HepG2 (cell line): Measurements from ENCODE around the gene ULBP1. TPM values are rescaled to one million over a fixed set of nuclear protein-coding genes. Genes with fewer than 3 reads are reported as not detected.

ENCODE experiments used
- AHDC1 ChIP-seq: sonication (generic); formaldehyde crosslinking; IDR thresholded peaks from 2 replicates; pipeline ENCODE4 v1.5.1; 2020; ENCODE audit warnings: mild to moderate bottlenecking, missing genetic modification reagents, borderline replicate concordance
- BORCS8-MEF2B ChIP-seq: sonication (generic); formaldehyde crosslinking; IDR thresholded peaks from 2 replicates; pipeline ENCODE4 v1.8.0; 2022; ENCODE audit warnings: mild to moderate bottlenecking, missing genetic modification reagents
- CREBL2 ChIP-seq: sonication (generic); formaldehyde crosslinking; IDR thresholded peaks from 2 replicates; pipeline ENCODE4 v1.8.1; 2023; ENCODE audit warnings: missing genetic modification reagents, mild to moderate bottlenecking, borderline replicate concordance
- DNMT3B ChIP-seq: conservative IDR thresholded peaks from 2 replicates; pipeline ENCODE4 v1.6.1; 2016; ENCODE audit warnings: missing biosample characterization, control low read depth
- IRF2 ChIP-seq: IDR thresholded peaks from 2 replicates; pipeline ENCODE4 v1.6.1; 2018; ENCODE audit warnings: missing genetic modification reagents, missing compliant biosample characterization
- KDM5B ChIP-seq: sonication (generic); formaldehyde crosslinking; IDR thresholded peaks from 2 replicates; pipeline ENCODE4 v1.4.0; 2020; ENCODE audit warnings: missing genetic modification reagents, mild to moderate bottlenecking, borderline replicate concordance
- MAFK ChIP-seq, 2 experiments: IDR thresholded peaks in 1 of 2; conservative IDR thresholded peaks in 1 of 2; 2 replicates each; pipeline ENCODE4 v1.6.1; 2011; ENCODE audit warnings: improper control_type of control experiment in 2 of 2, low read length in 2 of 2
- MEIS1 ChIP-seq: sonication (generic); formaldehyde crosslinking; IDR thresholded peaks from 2 replicates; pipeline ENCODE4 v1.9.0; 2021; ENCODE audit warnings: mild to moderate bottlenecking, missing genetic modification reagents, moderate library complexity, borderline replicate concordance
- MIER2 ChIP-seq: IDR thresholded peaks from 2 replicates; pipeline ENCODE4 v1.6.1; 2016; ENCODE audit warnings: missing biosample characterization, missing genetic modification reagents
- PBX2 ChIP-seq: IDR thresholded peaks from 2 replicates; pipeline ENCODE4 v1.6.1; 2016; ENCODE audit warnings: control low read depth
- PHF8 ChIP-seq: sonication (generic); formaldehyde crosslinking; IDR thresholded peaks from 2 replicates; pipeline ENCODE4 v1.5.0; 2020; ENCODE audit warnings: missing genetic modification reagents
- POGK ChIP-seq: sonication (generic); formaldehyde crosslinking; conservative IDR thresholded peaks from 2 replicates; pipeline ENCODE4 v1.8.0; 2022; ENCODE audit warnings: mild to moderate bottlenecking, moderate library complexity, missing genetic modification reagents
- RBM39 ChIP-seq: fragments of 200-400 bp; formaldehyde crosslinking; IDR thresholded peaks from one replicate; pipeline ENCODE4 v1.6.1; 2018; ENCODE audit warnings: antibody characterized with exemption, mild to moderate bottlenecking, low read depth, low read length; ENCODE audit not compliant: poor library complexity, severe bottlenecking
- RFXAP ChIP-seq: sonication (generic); formaldehyde crosslinking; IDR thresholded peaks from 2 replicates; pipeline ENCODE4 v1.4.0; 2020; ENCODE audit warnings: missing genetic modification reagents, borderline replicate concordance
- RXRB ChIP-seq: IDR thresholded peaks from 2 replicates; pipeline ENCODE4 v1.6.1; 2016; ENCODE audit warnings: borderline replicate concordance, missing genetic modification reagents, missing compliant biosample characterization
- SALL2 ChIP-seq: sonication (generic); formaldehyde crosslinking; IDR thresholded peaks from 2 replicates; pipeline ENCODE4 v1.8.1; 2023; ENCODE audit warnings: mild to moderate bottlenecking, missing genetic modification reagents, inconsistent platforms
- SP4 ChIP-seq: sonication (generic); formaldehyde crosslinking; IDR thresholded peaks from 2 replicates; pipeline ENCODE4 v1.8.1; 2023; ENCODE audit warnings: mild to moderate bottlenecking, missing genetic modification reagents
- SRSF1 ChIP-seq: fragments of 200-400 bp; formaldehyde crosslinking; optimal IDR thresholded peaks from 2 replicates; pipeline ENCODE3; 2017; ENCODE audit warnings: mild to moderate bottlenecking, low read depth, low read length, moderate library complexity
- SSRP1 ChIP-seq: IDR thresholded peaks from 2 replicates; pipeline ENCODE4 v1.6.1; 2016; ENCODE audit warnings: control low read depth
- ZNF3 ChIP-seq: IDR thresholded peaks from 2 replicates; pipeline ENCODE4 v1.7.0; 2017; ENCODE audit warnings: inconsistent platforms
- ZNF747 ChIP-seq: sonication (generic); formaldehyde crosslinking; IDR thresholded peaks from 2 replicates; pipeline ENCODE4 v1.8.1; 2023; ENCODE audit warnings: missing genetic modification reagents, mild to moderate bottlenecking, borderline replicate concordance
- polyA plus RNA-seq, 8 experiments: library from polyadenylated mRNA; depleted of rRNA in 3 of 8; stranded (reverse) in 7 of 8; unstranded in 1 of 8; fragments of >200 nt; fragmentation: Illumina TruSeq in 4 of 8; extraction: Trizol in 4 of 8; gene quantifications; 2 replicates each; pipeline versions ENCODE4 v1.2.1 to v1.2.3, GENCODE V29; 2011 to 2016; ENCODE audit warnings: low read depth in 4 of 8, missing spikeins in 1 of 8, mixed read lengths in 1 of 8; ENCODE audit not compliant: insufficient read depth in 1 of 8
- total RNA-seq, 5 experiments: library from RNA; depleted of rRNA; stranded (reverse); fragments of >200 nt; fragmentation: Illumina TruSeq; extraction: Trizol; gene quantifications; 2 replicates each; pipeline ENCODE4 v1.2.3, GENCODE V29; 2016; ENCODE audit warnings: low read depth in 1 of 5

The ULBP1 gene
- total and polyA plus RNA-seq, 2 of the 13 experiments (the other 11 are each of a cell fraction or from before 2014, with no cell fraction given) = 0.04 to 0.09 TPM

- TF ChIP-seq AHDC1 (CRISPR knock-in tag) (0 out of 2 replicates have a peak, but pooled peaks have one; percentile 50), RXRB (CRISPR knock-in tag) (no peak; the same call in 1 of the 2 replicates), IRF2 (CRISPR knock-in tag) (peak; percentile 75), SP4 (peak; percentile 60; the same call in 1 of the 2 replicates), KDM5B (CRISPR knock-in tag) (no peak), MIER2 (CRISPR knock-in tag) (0 out of 2 replicates have a peak, but pooled peaks have one; percentile 53), CREBL2 (CRISPR knock-in tag) (0 out of 2 replicates have a peak, but pooled peaks have one; percentile 69), RFXAP (CRISPR knock-in tag) (peak; percentile 56; the same call in 1 of the 2 replicates), MEIS1 (CRISPR knock-in tag) (no peak), MAFK (conservative IDR thresholded peaks at IDR 0.05 in 1 of 2, IDR thresholded peaks at IDR 0.05 in 1 of 2; ENCODE audit: low read length in 2 of 2) (no peak), PHF8 (CRISPR knock-in tag) (peak; percentile 56), ZNF747 (CRISPR knock-in tag) (peak; percentile 59; the same call in 1 of the 2 replicates), DNMT3B (CRISPR knock-in tag) (peak; percentile 75; the same call in 1 of the 2 replicates), POGK (peak; percentile 29; the same call in 1 of the 2 replicates), RBM39 (peak; percentile 56), SRSF1 (peak; percentile 60), BORCS8-MEF2B (CRISPR knock-in tag) (peak; percentile 88), ZNF3 (CRISPR knock-in tag) (no peak), SALL2 (CRISPR knock-in tag) (no peak; the same call in 1 of the 2 replicates), SSRP1 (CRISPR knock-in tag) (peak; percentile 81; the same call in 1 of the 2 replicates), PBX2 (CRISPR knock-in tag) (no peak)
These were observed 37.6 kb upstream of the ULBP1 start (continued) for GRCh38 chr6:149925974-149926777.
